Endothelial cell of umbilical vein (primary cell): ENCODE results near the gene CLN3. TPM values are rescaled to one million over a fixed set of nuclear protein-coding genes. Genes with fewer than 3 reads are reported as not detected.
A peak's percentile ranks its signal among the peaks of the same experiment; 100 is the strongest.
"Not testable (repeated sequence)": the region's sequence is repeated elsewhere in the genome, so short reads cannot be mapped to it uniquely, and the experiment has no call there.

Experiments used
- BruUV-seq: library from RNA; stranded (reverse); fragments of 400-500 nt; replicated peaks from 2 replicates; lab custom pipeline; 2021; lab: Mats Ljungman, UMichigan
- CTCF ChIA-PET: fragments of 300-600, 350-600 bp; sonication (Branson Sonifier 250); formaldehyde crosslinking; loops from one replicate; lab custom pipeline; 2021; ENCODE audit warnings: antibody characterized with exemption, inconsistent platforms; lab: Charles Lee
- POLR2A ChIA-PET: fragments of 300-600, 350-600 bp; sonication (Branson Sonifier 250); formaldehyde crosslinking; loops from one replicate; lab custom pipeline; 2021; ENCODE audit warnings: antibody characterized with exemption, inconsistent platforms; lab: Charles Lee
- DNase-seq: peaks from one replicate; pipeline ENCODE4 v3.0.0-alpha.2; 2011; ENCODE audit warnings: low read depth, low spot score
- FAIRE-seq: peaks from 2 replicates; lab custom pipeline; 2011; peaks lifted over from hg19 to GRCh38; lab: Jason Lieb, UNC
- H2AFZ ChIP-seq: 2 replicates; pipeline ENCODE4 v1.6.0; 2012; ENCODE audit warnings: low read depth, low read length, control low read depth, inconsistent platforms
- H3K27ac ChIP-seq: 2 replicates; pipeline ENCODE4 v1.5.1; 2011; ENCODE audit warnings: low read depth, mild to moderate bottlenecking, control low read depth, low read length, moderate library complexity; ENCODE audit not compliant: insufficient read depth
- H3K27me3 ChIP-seq, 2 experiments: 2 replicates each; pipeline versions ENCODE4 v1.6.0 to v1.6.1; 2011; ENCODE audit warnings: low read length in 2 of 2, mixed read lengths in 1 of 2; ENCODE audit not compliant: control insufficient read depth in 2 of 2, insufficient read depth in 2 of 2
- H3K36me3 ChIP-seq, 2 experiments: 2 replicates in 1 of 2; 3 replicates in 1 of 2; pipeline ENCODE4 v1.5.1; 2011; ENCODE audit warnings: low read length in 2 of 2, mild to moderate bottlenecking in 1 of 2, moderate library complexity in 1 of 2; ENCODE audit not compliant: control insufficient read depth in 2 of 2, insufficient read depth in 2 of 2; ENCODE audit errors: extremely low read depth in 1 of 2
- H3K4me1 ChIP-seq: 3 replicates; pipeline ENCODE4 v1.5.1; 2011; ENCODE audit warnings: mild to moderate bottlenecking, low read length; ENCODE audit not compliant: control insufficient read depth, insufficient read depth; ENCODE audit errors: extremely low read depth
- H3K4me2 ChIP-seq: 2 replicates; pipeline ENCODE4 v1.6.1; 2011; ENCODE audit warnings: low read length, control low read depth, mixed read lengths; ENCODE audit not compliant: insufficient read depth
- H3K4me3 ChIP-seq, 3 experiments: fragments of 200-600 bp in 1 of 3; sonication (generic), shearing (Covaris generic) in 1 of 3; replicated peaks in 1 of 3; 2 replicates each; pipeline ENCODE4 v1.5.1; 2011 to 2016; ENCODE audit warnings: control low read depth in 3 of 3, low read length in 3 of 3, mild to moderate bottlenecking in 2 of 3, inconsistent platforms in 1 of 3, low read depth in 1 of 3, moderate library complexity in 1 of 3; ENCODE audit not compliant: insufficient read depth in 1 of 3
- H3K79me2 ChIP-seq: 2 replicates; pipeline ENCODE4 v1.6.0; 2012; ENCODE audit warnings: low read length, inconsistent platforms; ENCODE audit not compliant: control insufficient read depth, insufficient read depth
- H3K9ac ChIP-seq: replicated peaks from 2 replicates; pipeline ENCODE3; 2011; ENCODE audit warnings: low read length, control low read depth; ENCODE audit not compliant: insufficient read depth; ENCODE audit errors: extremely low read depth
- H3K9me1 ChIP-seq: replicated peaks from 3 replicates; pipeline ENCODE4 v1.6.0; 2011; ENCODE audit warnings: mild to moderate bottlenecking, low read length; ENCODE audit not compliant: control insufficient read depth, insufficient read depth; ENCODE audit errors: extremely low read depth
- H3K9me3 ChIP-seq: replicated peaks from 2 replicates; pipeline ENCODE4 v1.5.1; 2012; ENCODE audit warnings: low read length, inconsistent platforms; ENCODE audit not compliant: control insufficient read depth, insufficient read depth
- H4K20me1 ChIP-seq: replicated peaks from 2 replicates; pipeline ENCODE3; 2011; ENCODE audit warnings: mild to moderate bottlenecking, low read length; ENCODE audit not compliant: control insufficient read depth, insufficient read depth; ENCODE audit errors: extremely low read depth
- EZH2 ChIP-seq: IDR thresholded peaks from 2 replicates; pipeline ENCODE4 v1.6.1; 2012; ENCODE audit warnings: borderline replicate concordance, low read depth, mild to moderate bottlenecking, moderate library complexity, low read length, inconsistent platforms; ENCODE audit not compliant: severe bottlenecking
- FOS ChIP-seq: IDR thresholded peaks from 2 replicates; pipeline ENCODE4 v1.6.1; 2011; ENCODE audit warnings: mild to moderate bottlenecking, low read length, moderate library complexity, borderline replicate concordance; ENCODE audit not compliant: insufficient read depth
- GATA2 ChIP-seq: IDR thresholded peaks from 2 replicates; pipeline ENCODE4 v1.7.0; 2011; ENCODE audit warnings: low read depth, mild to moderate bottlenecking, moderate library complexity, mixed read lengths, low read length; ENCODE audit not compliant: insufficient read length, insufficient read depth
- JUN ChIP-seq: IDR thresholded peaks from 2 replicates; pipeline ENCODE4 v1.6.1; 2011; ENCODE audit warnings: borderline replicate concordance, low read depth; ENCODE audit not compliant: insufficient read length, insufficient read depth
- MYC ChIP-seq: IDR thresholded peaks from one replicate; pipeline ENCODE4 v1.6.1; 2011; ENCODE audit warnings: mild to moderate bottlenecking, low read depth, low read length
- POLR2A ChIP-seq: IDR thresholded peaks from 2 replicates; pipeline ENCODE4 v1.6.1; 2012; ENCODE audit warnings: low read depth, mild to moderate bottlenecking, control low read depth, low read length
- POLR2AphosphoS5 ChIP-seq: IDR thresholded peaks from 2 replicates; pipeline ENCODE4 v1.6.1; 2012; ENCODE audit warnings: low read depth, mild to moderate bottlenecking, control low read depth, low read length, moderate library complexity; ENCODE audit not compliant: insufficient read depth
- dilution Hi-C: fragments of 300-500 bp; cut with MboI; formaldehyde crosslinking; loops from one replicate; pipeline ENCODE4 v1.15.0; 2019; ENCODE audit warnings: low sequenced_read_pairs; ENCODE audit not compliant: extremely low pct_ligation_motif_present
- intact Hi-C: fragments of 100-400 bp; cut with micrococcal nuclease; formaldehyde crosslinking; loops from one replicate; pipeline ENCODE4 v1.10.0; 2022
- polyA plus RNA-seq, 4 experiments: library from polyadenylated mRNA; depleted of rRNA in 3 of 4; stranded (reverse) in 3 of 4; unstranded in 1 of 4; fragments of >200 nt; gene quantifications; 2 replicates each; pipeline versions ENCODE4 v1.2.1 to v1.2.3, GENCODE V29; 2011 to 2012; ENCODE audit warnings: missing spikeins in 1 of 4
- total RNA-seq: library from RNA; stranded (reverse); gene quantifications from 2 replicates; pipeline ENCODE4 v1.2.3, GENCODE V29; 2021
- TF ChIP-seq, protein P1 (sequence below): IDR thresholded peaks from 2 replicates; pipeline ENCODE4 v1.6.1; 2011; ENCODE audit not compliant: insufficient read depth, insufficient read length
- TF ChIP-seq, protein P2 (sequence below), 2 donors: IDR thresholded peaks; 1 replicate in 1 of 2; 2 replicates in 1 of 2; pipeline ENCODE4 v1.5.1; 2011; ENCODE audit warnings: low read length in 2 of 2, mild to moderate bottlenecking in 2 of 2, moderate library complexity in 2 of 2, control low read depth in 1 of 2, inconsistent platforms in 1 of 2, low read depth in 1 of 2; ENCODE audit not compliant: insufficient read depth in 1 of 2; ENCODE audit errors: extremely low read depth in 1 of 2

CLN3 gene
- total and polyA plus RNA-seq, 2 donors (not counting 3 experiments of a cell fraction or from before 2014, with no cell fraction given): 40.2 to 76.1 TPM

DNA sequence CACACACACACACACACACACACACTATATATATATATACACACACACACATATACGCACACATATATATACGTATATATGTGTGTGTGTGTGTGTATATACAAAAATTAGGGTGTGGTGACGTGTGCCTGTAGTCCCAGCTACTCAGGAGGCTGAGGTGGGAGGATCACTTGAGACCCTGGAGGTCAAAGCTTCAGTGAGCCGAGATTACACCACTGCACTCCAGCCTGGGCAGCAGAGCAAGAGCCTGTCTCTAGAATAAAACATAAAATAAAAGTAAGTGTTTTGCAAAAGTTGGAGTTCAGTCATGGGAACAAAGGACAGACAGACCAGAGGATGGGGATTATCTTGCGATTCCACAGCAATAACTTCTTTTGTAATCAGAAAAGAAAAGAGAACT is 36.1 kb upstream of the CLN3 start:
- ChIA-PET POLR2A (no interaction called here), CTCF (no interaction called here)
- H3K79me2 ChIP-seq: no peaks in the 10 kb centered on the region
- no peak for FAIRE-seq
- H3K27ac ChIP-seq: no peak overlapping the region
- dilution Hi-C loops: no loop called here
- H3K9ac ChIP-seq: no peak overlapping the region
- peaks cover 0 to 4% of the 10 kb centered on the region in 2 experiments for H3K27me3 ChIP-seq
- H3K36me3 ChIP-seq: no peaks in the 10 kb centered on the region
- TF ChIP-seq, protein P1, sequence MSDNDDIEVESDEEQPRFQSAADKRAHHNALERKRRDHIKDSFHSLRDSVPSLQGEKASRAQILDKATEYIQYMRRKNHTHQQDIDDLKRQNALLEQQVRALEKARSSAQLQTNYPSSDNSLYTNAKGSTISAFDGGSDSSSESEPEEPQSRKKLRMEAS: no peak
- TF ChIP-seq FOS (no peak), POLR2AphosphoS5 (no peak), MYC (no peak), EZH2 (no peak), POLR2A (no peak), JUN (no peak), GATA2 (no peak)
- TF ChIP-seq, protein P2, sequence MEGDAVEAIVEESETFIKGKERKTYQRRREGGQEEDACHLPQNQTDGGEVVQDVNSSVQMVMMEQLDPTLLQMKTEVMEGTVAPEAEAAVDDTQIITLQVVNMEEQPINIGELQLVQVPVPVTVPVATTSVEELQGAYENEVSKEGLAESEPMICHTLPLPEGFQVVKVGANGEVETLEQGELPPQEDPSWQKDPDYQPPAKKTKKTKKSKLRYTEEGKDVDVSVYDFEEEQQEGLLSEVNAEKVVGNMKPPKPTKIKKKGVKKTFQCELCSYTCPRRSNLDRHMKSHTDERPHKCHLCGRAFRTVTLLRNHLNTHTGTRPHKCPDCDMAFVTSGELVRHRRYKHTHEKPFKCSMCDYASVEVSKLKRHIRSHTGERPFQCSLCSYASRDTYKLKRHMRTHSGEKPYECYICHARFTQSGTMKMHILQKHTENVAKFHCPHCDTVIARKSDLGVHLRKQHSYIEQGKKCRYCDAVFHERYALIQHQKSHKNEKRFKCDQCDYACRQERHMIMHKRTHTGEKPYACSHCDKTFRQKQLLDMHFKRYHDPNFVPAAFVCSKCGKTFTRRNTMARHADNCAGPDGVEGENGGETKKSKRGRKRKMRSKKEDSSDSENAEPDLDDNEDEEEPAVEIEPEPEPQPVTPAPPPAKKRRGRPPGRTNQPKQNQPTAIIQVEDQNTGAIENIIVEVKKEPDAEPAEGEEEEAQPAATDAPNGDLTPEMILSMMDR (IDR thresholded peaks at IDR 0.05; ENCODE audit: extremely low read depth in 1 of 2, insufficient read depth in 1 of 2, low read depth in 1 of 2, low read length in 2 of 2): no peak
- intact Hi-C loops: loop anchor here (5.0 kb wide), 1 partner anchor 89 kb away; no protein-coding TSS in a partner anchor
- H3K9me3 ChIP-seq: no peaks in the 10 kb centered on the region
- no TSS peak for BruUV-seq
- DNase-seq: no peak
- no peak overlapping the region for H3K4me2 ChIP-seq
- H4K20me1 ChIP-seq: no peaks in the 10 kb centered on the region
- peaks cover 2% of the 10 kb centered on the region for H3K4me1 ChIP-seq
- no peaks in the 10 kb centered on the region for H3K9me1 ChIP-seq
- no peak overlapping the region for H3K4me3 ChIP-seq
- H2AFZ ChIP-seq: no peak overlapping the region

- H3K9me1 ChIP-seq, H2AFZ ChIP-seq, H3K27ac ChIP-seq, H3K79me2 ChIP-seq, POLR2A ChIA-PET, H3K9ac ChIP-seq, H3K4me1 ChIP-seq, H3K4me2 ChIP-seq, dilution Hi-C loops, H3K36me3 ChIP-seq, H3K4me3 ChIP-seq, BruUV-seq, H3K9me3 ChIP-seq, H3K27me3 ChIP-seq, CTCF ChIA-PET, H4K20me1 ChIP-seq: not testable (repeated sequence)
- intact Hi-C loops: loop anchor here (5.0 kb wide), 1 partner anchor 90 kb away; no protein-coding TSS in a partner anchor
- DNase-seq (peak; percentile 17), FAIRE-seq (peak; percentile 66)
Observed at GRCh38 chr16:28527100-28527785, 35.4 kb upstream of the CLN3 start.
